Measurements from ENCODE around the gene PDPK1. TPM values are rescaled to one million over a fixed set of nuclear protein-coding genes. Genes with fewer than 3 reads are reported as not detected.
A peak's percentile ranks its signal among the peaks of the same experiment; 100 is the strongest.
"Not testable (repeated sequence)": the region's sequence is repeated elsewhere in the genome, so short reads cannot be mapped to it uniquely, and the experiment has no call there.

Gene PDPK1
- total RNA-seq, 1 donor from 2014 or later = 40.8 TPM

GRCh38 chr16:2531696-2532493, 5.9 kb upstream of the PDPK1 start:
- Mint-ChIP-seq H3K27me3 (no peaks in the 10 kb centered on the region), H3K9me3 (no peaks in the 10 kb centered on the region), H3K36me3 (no peaks in the 10 kb centered on the region), H3K27ac (peak overlapping the region; percentile 99), H3K4me1 (ENCODE audit: unreplicated experiment) (peaks cover 7% of the 10 kb centered on the region), H3K4me3 (peak overlapping the region; percentile 98)
- peak; percentile 97 for DNase-seq (ENCODE audit: extremely low spot score, unreplicated experiment)
- TF ChIP-seq CTCF (conservative IDR thresholded peaks at IDR 0.05) = no peak

GRCh38 chr16:2532494-2533141, 5.2 kb upstream of the PDPK1 start:
- H3K9me3 Mint-ChIP-seq = no peaks in the 10 kb centered on the region
- H3K27ac Mint-ChIP-seq = peak overlapping the region; percentile 99
- DNase-seq (ENCODE audit: extremely low spot score, unreplicated experiment) = no peak
- TF ChIP-seq CTCF (conservative IDR thresholded peaks at IDR 0.05) = no peak
- H3K4me1 Mint-ChIP-seq (ENCODE audit: unreplicated experiment) = peaks cover 11% of the 10 kb centered on the region
- H3K36me3 Mint-ChIP-seq = no peaks in the 10 kb centered on the region
- peak overlapping the region; percentile 98 for H3K4me3 Mint-ChIP-seq
- H3K27me3 Mint-ChIP-seq = no peaks in the 10 kb centered on the region

- Mint-ChIP-seq H3K4me1 (ENCODE audit: unreplicated experiment) (peaks cover 11% of the 10 kb centered on the region), H3K4me3 (peak overlapping the region; percentile 98), H3K27ac (peak overlapping the region; percentile 99)
- H3K9me3 Mint-ChIP-seq; DNase-seq (ENCODE audit: extremely low spot score, unreplicated experiment); H3K27me3 Mint-ChIP-seq; H3K36me3 Mint-ChIP-seq: not testable (repeated sequence)
These were observed 4.6 kb upstream of the PDPK1 start for GRCh38 chr16:2533142-2533755.

GRCh38 chr16:2533912-2534311, 3.9 kb upstream of the PDPK1 start:
- no peak for TF ChIP-seq CTCF (conservative IDR thresholded peaks at IDR 0.05)
- Mint-ChIP-seq H3K27ac (peak overlapping the region; percentile 85), H3K36me3 (no peaks in the 10 kb centered on the region), H3K27me3 (no peaks in the 10 kb centered on the region), H3K4me1 (ENCODE audit: unreplicated experiment) (peaks cover 15% of the 10 kb centered on the region), H3K4me3 (peak overlapping the region; percentile 79), H3K9me3 (no peaks in the 10 kb centered on the region)
- DNase-seq (ENCODE audit: extremely low spot score, unreplicated experiment) = no peak

- peak overlapping the region; percentile 79 for H3K4me3 Mint-ChIP-seq
- DNase-seq (ENCODE audit: extremely low spot score, unreplicated experiment); H3K27me3 Mint-ChIP-seq; H3K36me3 Mint-ChIP-seq; H3K9me3 Mint-ChIP-seq: not testable (repeated sequence)
- H3K4me1 Mint-ChIP-seq (ENCODE audit: unreplicated experiment) = peaks cover 16% of the 10 kb centered on the region
- peak overlapping the region; percentile 85 for H3K27ac Mint-ChIP-seq
These were observed 3.5 kb upstream of the PDPK1 start for GRCh38 chr16:2534335-2534734.

- TF ChIP-seq CTCF (conservative IDR thresholded peaks at IDR 0.05) = no peak
- no peaks in the 10 kb centered on the region for H3K36me3 Mint-ChIP-seq
- no peaks in the 10 kb centered on the region for H3K27me3 Mint-ChIP-seq
- no peaks in the 10 kb centered on the region for H3K9me3 Mint-ChIP-seq
- peak overlapping the region; percentile 41 for H3K27ac Mint-ChIP-seq
- peak overlapping the region; percentile 70 for H3K4me3 Mint-ChIP-seq
- no peak for DNase-seq (ENCODE audit: extremely low spot score, unreplicated experiment)
- H3K4me1 Mint-ChIP-seq (ENCODE audit: unreplicated experiment) = peaks cover 20% of the 10 kb centered on the region
These were observed 2.2 kb upstream of the PDPK1 start for GRCh38 chr16:2535625-2536013.

GRCh38 chr16:2539192-2539844, 1.5 kb downstream of the PDPK1 start:
- not testable (repeated sequence) for H3K27me3 Mint-ChIP-seq; DNase-seq (ENCODE audit: extremely low spot score, unreplicated experiment); H3K36me3 Mint-ChIP-seq; H3K9me3 Mint-ChIP-seq
- H3K4me3 Mint-ChIP-seq = peak overlapping the region; percentile 93
- peaks cover 23% of the 10 kb centered on the region for H3K4me1 Mint-ChIP-seq (ENCODE audit: unreplicated experiment)
- peak overlapping the region; percentile 49 for H3K27ac Mint-ChIP-seq
